SW480 (cell line): Measurements from ENCODE around the gene MED26.
A peak's percentile ranks its signal among the peaks of the same experiment; 100 is the strongest.

ENCODE experiments used
- DNase-seq: peaks from one replicate; pipeline ENCODE4 v3.0.0-alpha.2; 2016; ENCODE audit warnings: low spot score

MED26 gene

DNA sequence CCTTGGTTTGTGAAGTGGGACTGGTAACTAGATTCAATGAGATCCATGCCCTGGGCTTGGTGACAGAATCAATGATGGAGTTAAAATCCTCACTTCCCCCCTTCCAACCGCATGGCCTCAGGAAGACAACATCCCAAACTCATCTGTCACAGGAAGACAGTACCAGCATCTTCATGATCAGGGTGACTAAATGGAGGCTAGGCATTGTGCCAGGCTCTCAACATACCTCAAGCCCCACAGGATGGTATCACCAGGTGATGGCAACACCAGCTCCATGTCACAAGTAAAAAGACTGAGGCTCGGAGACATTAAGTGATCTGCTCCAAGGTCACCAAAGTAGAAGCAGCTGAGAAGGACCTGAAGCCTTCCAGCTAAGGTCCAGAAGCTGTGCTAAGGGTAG lies 14.2 kb downstream of the MED26 start:
- no peak for DNase-seq

DNA sequence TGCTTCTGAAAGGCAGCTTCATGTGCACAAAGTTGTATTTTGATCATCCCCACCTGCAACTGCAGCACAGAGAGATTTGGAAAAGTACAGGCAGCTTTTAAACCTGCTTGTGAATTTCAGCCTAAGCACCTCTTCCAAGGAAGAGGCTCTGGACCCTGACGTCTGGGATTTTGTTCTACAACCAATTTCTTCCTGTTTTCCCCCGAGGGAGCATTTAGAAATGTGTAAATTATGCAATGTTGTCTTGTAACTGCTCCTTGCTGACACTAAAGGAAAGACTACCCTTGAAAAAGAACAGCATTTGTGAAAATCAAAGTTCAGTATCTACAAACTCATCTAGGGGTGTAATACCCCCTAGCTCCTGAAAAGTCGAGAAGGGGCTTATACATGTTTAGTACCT lies 15.4 kb downstream of the MED26 start:
- DNase-seq, result no peak

DNA sequence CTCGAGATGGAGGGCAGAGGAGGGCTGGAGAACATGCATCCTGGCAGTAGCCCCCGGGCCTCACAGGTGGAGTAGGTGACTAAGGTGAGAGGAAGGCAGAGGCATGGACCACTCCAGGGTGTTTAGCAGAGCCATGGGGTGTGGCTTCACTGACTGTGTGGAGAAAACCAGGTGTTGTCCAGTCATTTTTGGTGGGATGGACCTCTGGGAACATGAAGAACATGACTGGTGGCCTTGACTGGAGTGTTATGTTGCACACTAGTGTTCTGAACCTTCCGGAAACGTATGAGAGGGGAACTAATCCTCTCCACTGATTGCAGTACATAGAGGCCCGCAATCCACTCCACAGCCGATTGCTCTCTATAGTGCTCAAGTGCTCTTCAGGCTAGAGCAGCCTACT lies 16.9 kb downstream of the MED26 start:
- no peak for DNase-seq

DNA sequence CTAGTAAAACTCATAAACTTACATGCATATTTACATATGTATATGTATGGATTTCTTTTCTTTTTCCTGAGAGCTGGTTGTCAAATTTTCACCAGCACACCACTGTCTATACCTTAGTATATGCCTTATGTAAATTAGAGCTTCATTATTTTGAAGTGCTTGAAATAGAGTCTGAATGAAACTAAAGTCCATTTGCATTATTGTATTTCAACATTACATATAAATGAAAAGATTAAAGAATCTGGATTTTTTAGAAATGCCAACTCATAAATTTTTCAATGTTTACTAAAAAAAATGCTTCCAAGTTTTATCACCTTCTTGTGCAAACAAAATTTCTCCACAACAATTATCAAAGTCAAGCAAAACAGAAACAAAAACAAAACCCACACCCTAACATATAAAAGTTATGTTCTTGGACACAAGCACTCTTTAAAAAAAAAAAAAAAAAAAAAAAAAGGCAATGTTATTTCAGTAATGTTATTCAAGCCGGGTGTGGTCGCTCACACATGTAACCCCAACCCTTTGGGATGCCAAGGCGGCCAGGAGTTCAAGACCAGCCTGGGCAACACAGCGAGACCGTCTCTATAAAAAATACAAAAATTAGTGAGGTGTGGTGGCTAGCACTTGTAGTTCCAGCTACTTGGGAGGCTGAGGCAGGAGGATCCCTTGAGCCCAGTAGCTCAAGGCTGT lies 18.3 kb downstream of the MED26 start:
- no peak for DNase-seq

DNA sequence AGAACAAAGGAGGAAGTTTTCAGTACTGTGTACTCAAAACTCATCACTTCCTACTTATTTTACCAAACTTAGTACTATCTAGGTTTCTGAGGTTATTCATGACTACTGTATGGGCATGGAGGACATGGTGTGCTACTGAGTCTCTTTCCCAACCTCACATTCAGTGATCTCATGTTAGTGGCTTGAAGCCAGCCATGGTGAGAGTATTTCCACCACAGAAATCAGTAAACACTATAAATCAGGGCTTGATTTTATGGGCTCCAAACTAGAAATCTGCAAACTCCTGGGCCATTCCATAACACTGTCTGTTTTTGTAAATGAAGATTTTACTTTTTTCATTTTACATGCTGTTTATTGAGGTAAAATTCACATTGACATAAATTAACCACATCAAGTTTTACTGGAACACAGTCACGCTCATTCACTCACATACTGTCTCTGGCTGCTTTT lies 19.7 kb downstream of the MED26 start:
- DNase-seq, result no peak

DNA sequence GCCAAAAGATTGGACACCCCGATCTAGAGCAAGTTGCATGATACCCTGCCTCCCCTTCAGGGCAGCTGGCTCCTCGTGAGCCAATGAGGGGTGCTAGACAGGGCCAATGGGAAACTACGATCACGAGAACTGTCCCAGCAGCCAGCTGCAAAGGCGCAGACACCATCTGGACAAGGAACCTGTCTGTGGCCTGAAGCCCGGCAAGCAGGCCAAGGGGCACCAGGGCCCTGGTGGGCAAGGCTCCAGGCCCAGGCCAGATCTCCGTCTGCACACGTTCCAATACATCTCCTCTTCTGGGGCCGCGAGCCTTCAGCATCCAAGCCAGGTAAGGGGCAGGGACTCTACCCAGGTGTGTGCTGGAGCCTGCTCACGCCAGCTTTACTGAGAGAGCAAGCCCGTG lies 20.2 kb downstream of the MED26 start:
- no peak for DNase-seq

DNA sequence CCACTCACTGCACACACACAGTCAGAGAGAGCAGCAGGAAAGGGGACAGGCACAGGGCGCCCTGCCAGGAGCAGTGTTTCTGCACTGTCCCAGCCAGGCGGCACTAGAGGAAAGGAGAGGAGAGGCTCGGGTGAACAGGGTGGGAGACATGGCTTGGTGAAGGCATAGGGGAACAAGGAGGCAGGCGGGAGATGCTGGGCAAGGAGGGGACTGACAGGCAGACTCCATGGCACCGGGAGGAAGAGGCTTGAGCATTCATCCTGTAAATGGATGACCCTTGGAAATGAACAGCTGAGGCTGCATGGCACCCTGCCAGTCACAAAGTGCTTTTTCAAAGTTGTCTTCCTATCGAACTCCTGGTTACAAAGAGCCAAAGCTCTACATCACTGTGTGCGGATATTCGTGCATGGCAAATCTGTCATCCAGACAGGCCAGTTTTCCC lies 22.4 kb downstream of the MED26 start:
- DNase-seq, result no peak

DNA sequence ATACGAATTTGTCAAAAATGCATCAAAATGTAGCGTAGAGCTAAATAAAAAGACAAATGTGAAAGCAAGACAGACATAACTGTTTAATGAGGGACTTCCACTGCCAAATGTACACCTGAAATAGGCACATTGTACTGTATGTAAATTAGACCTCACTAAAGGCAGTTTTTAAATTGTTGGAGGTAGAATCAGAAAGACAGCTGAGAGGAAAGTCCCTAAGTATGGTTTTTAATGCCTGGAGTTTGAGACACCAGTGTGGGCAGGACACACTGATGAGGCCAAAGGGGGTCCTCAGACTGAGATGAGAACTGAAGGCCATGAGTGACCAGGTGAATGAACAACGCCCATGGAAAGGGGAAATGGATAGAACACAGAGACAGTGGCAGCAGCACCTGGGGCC lies 22.9 kb downstream of the MED26 start:
- DNase-seq, result no peak

DNA sequence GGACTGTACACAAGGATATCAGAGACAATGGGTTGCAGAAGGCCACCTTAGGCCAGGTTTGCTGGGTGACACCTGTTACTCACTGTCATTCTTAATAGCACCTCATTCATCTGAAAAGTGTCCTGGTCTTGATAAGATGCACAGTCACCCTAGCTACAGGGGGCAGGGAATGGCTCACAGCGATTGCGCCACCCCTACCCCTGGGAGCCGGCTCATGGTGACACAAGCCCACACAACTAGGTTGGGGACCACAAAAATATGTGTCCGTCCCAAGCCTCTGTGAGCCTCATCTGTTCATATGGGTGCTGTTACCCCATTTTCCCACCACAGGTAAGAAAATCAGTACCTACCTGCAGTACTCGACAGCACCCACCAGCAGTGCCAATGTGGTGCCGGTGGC lies 23.4 kb downstream of the MED26 start:
- no peak for DNase-seq

DNA sequence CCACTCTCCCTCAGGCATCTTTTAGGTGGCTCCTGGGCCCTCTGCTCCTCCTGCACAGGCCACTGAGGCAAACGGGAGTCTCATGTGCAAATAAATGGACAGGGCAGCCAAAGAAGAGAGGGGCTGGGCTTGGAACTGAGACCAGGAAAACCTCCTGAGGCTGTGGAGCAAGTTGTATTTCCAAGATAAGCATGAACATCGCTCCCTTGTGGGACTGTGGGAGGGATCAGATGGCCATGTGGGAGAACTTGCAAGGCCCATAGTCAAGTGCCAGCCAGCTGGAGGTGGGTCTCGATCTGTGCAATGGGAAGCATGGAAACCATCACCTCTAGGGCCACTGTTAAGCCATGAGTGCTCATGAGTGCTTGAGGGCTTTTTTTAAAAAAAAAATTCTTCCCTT lies 24.9 kb downstream of the MED26 start:
- DNase-seq, result no peak

DNA sequence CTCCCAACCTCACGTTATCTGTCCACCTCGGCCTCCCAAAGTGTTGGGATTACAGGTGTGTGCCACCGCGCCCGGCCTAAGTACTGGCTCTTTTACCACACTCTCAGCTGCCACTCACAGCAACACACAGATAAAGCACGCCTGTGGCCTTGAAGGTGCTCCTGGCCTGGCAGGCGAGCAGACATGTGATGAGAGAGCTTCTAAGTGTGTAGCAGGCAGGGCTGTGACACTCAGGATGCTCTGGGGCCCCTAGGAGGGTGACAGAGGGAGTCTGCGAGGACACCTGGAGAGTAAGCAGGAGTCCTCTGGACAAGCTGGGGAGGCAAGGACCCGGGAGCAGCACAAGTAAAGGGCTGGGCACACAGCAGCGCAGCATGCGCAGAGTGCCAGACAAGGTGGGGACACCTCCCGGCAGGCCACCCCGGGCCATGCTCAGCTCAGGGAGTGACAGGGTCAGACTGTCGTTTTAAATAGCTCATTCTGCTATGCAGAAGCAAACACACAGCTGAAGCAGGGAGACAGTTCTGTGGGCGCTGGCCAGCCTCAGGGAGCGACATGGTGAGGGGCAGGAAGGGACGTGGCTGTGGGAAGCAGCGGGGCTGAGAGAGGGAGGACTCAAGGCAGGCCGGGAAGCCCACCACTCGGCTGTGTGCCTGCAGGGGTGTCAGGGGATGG lies 26.5 kb downstream of the MED26 start:
- DNase-seq, result no peak

DNA sequence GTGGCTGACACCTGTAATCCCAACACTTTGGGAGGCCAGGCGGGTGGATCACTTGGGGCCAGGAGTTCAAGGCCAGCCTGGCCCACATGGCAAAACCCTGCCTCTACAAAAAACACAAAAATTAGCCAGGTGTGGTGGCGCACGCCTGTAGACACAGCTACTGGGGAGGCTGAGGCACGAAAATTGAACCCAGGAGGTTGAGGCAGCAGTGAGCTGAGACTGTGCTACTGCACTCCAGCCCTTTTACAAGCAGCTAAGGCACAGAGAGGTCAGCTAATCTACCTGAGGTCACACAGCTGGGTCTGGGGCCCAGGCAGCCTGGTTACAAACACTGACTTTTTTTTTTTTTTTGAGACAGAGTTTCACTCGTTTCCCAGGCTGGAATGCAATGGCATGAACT lies 27.2 kb downstream of the MED26 start:
- no peak for DNase-seq

DNA sequence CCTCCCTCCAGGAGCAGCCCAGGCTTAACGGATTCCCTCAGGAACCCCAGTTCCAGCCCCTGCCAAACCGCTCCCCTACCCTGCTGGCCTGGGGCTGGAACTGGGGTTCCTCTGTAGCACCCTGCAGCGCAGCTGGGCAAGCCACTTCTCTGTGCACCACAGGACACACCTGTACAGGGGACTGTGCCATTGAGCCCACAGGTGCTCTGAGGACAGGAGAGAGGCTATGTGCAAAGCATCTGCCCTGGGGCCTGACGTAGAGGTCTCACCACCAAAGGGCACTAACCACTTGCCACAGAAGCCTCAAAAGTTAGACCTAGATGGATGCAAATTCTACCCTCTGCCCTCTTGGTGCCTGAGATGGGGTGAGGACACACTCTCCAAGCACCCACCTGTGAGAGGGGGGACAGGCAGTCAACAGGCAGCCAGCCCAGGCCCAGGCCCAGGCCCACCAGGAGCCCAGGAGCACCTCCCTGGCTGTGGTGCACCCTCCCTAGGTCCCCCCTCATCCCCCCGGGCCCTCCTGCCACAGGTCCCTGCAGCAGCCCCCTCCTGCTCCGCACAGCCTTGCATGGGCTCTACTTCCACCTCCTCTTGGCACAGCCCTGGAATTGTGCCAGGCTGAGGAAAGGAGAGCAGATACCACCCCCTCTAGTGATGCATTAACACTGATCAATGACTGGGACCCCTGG lies 28.2 kb downstream of the MED26 start:
- no peak for DNase-seq

DNA sequence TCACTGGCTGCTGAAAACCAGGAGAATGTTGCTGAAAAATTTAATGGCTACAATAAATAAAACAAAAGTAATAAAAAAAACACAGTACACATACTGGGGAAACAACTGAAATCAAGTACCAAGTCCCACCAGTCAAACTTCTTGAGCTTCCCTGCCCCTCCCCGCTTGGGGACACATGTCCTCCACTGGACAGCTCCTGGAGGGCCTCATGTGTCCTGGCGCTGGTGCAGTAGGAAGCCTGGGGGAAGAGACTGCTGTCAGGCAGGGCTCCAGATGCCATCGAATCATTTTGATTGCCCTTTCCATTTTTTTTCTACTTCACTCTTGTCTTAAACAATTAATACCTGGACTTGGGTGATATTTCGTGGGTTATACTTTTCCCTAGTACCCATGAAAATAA lies 29.2 kb downstream of the MED26 start:
- no peak for DNase-seq

DNA sequence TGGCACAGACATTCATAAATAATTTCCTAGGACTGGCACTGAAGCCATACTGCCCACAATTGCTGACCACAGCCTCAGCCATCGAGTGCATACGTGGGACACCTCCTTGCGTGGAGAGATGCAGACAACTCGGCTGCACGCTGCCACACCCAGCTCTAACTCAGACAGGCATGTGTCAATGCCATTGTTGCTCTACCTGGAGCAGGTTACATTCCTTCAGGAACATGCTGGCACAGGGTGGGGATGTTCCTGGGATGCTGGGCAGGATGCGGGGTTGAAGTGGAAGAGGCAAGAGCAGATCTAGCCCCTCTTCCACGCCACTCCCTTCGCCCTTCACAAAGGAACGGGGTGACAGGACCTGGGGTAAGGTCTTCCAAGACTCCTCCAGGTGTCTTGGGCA lies 31.6 kb downstream of the MED26 start:
- DNase-seq, result no peak

DNA sequence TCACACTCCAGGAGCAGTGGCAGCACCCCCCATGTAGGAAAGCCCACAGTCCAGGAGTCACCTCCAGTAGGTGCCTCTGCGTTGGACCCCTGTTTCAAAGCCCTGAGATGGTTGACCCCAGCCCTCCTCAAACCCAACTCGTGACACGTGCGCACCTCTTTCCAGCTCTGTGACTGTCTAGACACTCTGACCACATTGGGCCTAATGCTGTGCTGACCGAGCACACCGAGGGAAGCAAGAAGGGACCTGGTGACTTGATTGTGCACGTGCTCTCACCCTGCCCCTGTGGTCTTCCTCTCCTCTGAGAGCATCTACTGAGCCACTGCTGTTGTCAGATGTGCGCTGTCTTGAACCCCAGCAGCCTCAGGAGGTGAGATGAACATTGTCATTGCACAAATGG lies 32.9 kb downstream of the MED26 start:
- no peak for DNase-seq

DNA sequence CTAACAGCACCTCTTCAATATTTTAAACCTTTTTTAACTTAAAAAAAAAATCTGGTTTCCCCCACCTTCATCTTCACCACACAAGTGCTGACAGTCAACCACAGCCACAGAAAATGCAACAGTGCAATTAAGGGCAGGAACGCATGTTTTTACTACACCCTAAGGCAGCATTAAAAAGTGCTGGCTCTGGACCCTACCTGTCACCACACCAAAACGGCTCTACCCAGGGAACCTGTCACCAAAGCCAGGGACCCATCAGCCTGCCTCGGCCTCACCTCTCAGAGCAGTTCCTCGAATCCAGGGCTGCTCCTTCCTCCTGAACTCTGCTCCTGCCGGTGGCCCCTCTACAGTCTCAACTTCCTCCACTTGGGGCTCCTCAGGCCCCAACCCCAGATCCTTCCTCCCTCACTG lies 33.3 kb downstream of the MED26 start:
- DNase-seq, result no peak

DNA sequence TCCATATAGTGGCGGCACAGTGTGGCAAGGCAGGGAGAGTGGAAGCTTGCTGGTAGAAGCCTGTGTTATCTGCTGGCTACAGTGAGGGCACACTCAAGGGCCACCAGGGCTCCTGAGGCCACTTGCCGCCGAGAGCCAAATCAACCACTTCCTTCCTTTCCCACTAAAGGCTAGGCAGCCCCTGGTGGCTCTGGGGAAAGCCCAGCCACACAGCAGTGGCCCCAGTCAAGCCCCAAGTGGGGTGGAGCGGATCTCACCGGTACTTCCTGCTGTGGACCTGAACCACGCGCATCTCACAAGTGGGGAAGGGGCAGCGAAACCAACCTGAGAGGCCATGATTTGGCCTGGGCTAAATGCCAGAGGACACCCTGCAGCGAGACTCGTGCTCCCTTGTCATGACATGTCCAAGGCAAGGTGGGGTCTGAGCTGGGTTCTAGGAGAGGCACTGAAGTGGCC lies 33.8 kb downstream of the MED26 start:
- no peak for DNase-seq

DNA sequence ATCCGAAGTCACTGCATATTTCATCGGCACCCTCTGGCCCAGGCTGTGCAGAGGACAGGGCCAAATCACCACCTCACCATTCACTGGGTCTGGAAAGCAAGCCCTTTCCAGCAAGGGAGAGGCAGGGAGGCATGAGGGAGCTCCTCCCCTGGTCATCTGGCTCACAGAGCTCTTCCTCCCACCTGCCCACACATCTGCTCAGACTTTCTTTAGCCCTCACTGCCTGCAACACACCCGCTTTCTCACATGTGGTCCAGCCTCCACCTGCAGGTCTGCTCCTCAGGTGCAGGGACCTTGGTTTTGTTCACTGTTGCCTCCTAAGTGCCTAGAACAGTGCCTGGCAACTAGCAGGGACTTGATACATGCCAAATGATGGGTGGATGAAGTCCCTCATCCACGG lies 34.8 kb downstream of the MED26 start:
- no peak for DNase-seq

DNA sequence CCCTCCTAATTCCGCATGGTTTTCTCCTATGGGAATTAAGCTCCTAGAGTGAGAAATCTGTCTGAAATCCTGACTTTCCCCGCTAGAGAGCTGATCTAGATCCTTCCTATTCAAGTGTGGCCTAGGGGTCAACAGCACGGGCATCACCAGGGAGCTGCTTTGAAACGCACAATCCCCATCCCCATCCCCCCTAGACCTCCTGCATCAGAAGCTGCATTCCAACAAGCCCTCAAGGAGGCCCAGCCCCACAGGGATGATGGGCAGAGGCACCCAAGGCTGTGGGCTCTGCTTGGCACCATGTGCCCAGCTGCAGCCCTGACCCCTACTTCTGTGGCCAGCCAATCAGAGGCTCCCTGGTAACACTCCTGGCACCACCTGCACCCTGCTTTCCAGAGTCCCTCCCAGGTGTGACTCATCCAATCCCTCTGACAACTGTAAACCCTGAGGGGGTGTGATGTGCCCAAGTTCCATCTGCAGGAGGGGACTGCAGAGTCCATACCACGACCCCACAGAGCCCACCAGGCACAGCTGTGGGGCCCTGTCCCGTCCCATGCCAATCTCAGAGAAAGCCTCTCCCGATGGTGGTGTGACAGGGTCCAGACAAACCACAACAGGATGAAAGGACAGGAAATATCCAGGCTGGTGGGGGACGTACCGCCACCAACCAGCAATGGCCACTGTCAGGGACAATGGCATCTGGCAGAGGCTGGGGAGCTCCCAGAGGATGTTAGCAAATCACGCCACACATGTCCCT lies 36.0 kb downstream of the MED26 start:
- peak; percentile 55 for DNase-seq

DNA sequence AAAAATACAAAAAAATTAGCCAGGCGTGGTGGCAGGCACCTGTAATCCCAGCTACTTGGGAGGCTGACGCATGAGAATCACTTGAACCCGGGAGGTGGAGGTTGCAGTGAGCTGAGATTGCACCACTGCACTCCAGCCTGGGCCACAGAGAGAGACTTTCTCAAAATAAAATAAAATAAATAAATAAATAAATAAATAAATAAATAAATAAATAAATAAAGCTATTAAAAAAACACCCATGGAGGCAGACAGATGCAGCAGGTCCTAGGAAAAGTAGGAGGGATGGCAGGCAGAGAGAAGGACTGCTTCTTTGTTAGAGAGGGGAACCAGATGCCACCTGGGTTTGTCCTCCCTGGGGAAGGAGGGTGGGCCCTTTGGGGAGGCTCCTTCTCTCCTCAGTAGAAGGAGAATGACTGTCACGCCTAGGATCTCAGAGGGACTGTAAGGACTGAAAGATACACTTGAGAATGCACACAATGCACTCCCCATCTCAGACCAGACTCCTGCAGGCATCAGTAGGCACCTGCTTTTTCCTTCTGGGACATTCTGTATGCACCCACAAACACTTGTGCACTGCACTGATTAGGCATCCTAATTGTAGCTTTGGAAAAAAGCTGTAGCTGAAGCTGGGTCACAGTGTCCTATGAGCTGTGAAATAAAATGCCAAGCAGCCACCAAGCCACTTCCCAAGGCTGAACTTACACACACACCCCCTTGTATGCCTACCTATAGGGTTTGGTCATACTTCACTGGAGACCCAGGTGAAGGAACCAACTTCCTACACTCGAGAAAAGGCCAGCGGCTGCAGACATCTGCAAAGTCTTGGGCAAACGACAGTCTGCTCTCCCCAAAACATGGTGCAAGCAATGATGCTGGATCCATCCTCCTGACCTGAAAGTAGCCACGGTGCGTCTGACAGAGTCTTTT lies 36.9 kb downstream of the MED26 start:
- no peak for DNase-seq
